SU-DHL-6 (cell line): ENCODE data around the gene AFF3.
"Not testable (repeated sequence)": the region's sequence is repeated elsewhere in the genome, so short reads cannot be mapped to it uniquely, and the experiment has no call there.

Experiments used
- EZH2phosphoT487 ChIP-seq: fragments of 200-600 bp; sonication (generic), shearing (Covaris generic); conservative IDR thresholded peaks from 2 replicates; pipeline ENCODE4 v1.6.1; 2018; ENCODE audit warnings: mild to moderate bottlenecking, antibody characterized with exemption, low read length, moderate library complexity, mixed read lengths
- TF ChIP-seq, protein P1 (sequence below): fragments of 200-600 bp; sonication (generic); IDR thresholded peaks from one replicate; pipeline ENCODE4 v1.5.1; 2017; ENCODE audit warnings: antibody characterized with exemption, mild to moderate bottlenecking, low read length, moderate library complexity; ENCODE audit not compliant: insufficient read depth, poor library complexity, severe bottlenecking

DNA sequence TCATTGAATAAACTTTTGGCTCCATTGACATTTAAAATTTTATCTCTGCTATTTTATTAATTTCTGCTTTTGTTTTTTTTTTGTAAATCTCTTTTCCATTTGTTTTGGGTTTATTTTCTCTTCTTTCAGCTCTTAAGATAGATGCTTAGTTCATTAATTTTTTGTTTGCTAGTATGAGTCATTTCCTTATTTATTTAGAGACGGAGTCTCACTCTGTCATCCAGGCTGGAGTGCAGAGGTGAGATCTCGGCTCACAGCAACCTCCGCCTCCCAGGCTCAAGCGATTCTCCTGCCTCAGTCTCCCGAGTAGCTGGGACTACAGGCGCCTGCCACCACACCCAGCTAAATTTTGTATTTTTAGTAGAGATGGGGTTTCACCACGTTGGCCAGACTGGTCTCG lies 407.1 kb downstream of the AFF3 start:
- TF ChIP-seq, protein P1, sequence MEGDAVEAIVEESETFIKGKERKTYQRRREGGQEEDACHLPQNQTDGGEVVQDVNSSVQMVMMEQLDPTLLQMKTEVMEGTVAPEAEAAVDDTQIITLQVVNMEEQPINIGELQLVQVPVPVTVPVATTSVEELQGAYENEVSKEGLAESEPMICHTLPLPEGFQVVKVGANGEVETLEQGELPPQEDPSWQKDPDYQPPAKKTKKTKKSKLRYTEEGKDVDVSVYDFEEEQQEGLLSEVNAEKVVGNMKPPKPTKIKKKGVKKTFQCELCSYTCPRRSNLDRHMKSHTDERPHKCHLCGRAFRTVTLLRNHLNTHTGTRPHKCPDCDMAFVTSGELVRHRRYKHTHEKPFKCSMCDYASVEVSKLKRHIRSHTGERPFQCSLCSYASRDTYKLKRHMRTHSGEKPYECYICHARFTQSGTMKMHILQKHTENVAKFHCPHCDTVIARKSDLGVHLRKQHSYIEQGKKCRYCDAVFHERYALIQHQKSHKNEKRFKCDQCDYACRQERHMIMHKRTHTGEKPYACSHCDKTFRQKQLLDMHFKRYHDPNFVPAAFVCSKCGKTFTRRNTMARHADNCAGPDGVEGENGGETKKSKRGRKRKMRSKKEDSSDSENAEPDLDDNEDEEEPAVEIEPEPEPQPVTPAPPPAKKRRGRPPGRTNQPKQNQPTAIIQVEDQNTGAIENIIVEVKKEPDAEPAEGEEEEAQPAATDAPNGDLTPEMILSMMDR: not testable (repeated sequence)
- TF ChIP-seq EZH2phosphoT487: not testable (repeated sequence)
